Epithelial cell of esophagus (primary cell): ENCODE measurements around the gene CACNB4.
"Not testable (repeated sequence)": the region's sequence is repeated elsewhere in the genome, so short reads cannot be mapped to it uniquely, and the experiment has no call there.

ENCODE experiments used
- DNase-seq: peaks from one replicate; pipeline ENCODE4 v3.0.0; 2010; ENCODE audit warnings: low read depth
- H3K4me3 ChIP-seq: 2 replicates; pipeline ENCODE4 v1.5.1; 2011; ENCODE audit warnings: mild to moderate bottlenecking, low read length, control low read depth
- TF ChIP-seq, protein P1 (sequence below): IDR thresholded peaks from 2 replicates; pipeline ENCODE4 v1.5.1; 2011; ENCODE audit warnings: low read depth, mild to moderate bottlenecking, low read length, control low read depth, inconsistent platforms; ENCODE audit not compliant: insufficient read depth; ENCODE audit errors: missing control alignments

The CACNB4 gene

DNA sequence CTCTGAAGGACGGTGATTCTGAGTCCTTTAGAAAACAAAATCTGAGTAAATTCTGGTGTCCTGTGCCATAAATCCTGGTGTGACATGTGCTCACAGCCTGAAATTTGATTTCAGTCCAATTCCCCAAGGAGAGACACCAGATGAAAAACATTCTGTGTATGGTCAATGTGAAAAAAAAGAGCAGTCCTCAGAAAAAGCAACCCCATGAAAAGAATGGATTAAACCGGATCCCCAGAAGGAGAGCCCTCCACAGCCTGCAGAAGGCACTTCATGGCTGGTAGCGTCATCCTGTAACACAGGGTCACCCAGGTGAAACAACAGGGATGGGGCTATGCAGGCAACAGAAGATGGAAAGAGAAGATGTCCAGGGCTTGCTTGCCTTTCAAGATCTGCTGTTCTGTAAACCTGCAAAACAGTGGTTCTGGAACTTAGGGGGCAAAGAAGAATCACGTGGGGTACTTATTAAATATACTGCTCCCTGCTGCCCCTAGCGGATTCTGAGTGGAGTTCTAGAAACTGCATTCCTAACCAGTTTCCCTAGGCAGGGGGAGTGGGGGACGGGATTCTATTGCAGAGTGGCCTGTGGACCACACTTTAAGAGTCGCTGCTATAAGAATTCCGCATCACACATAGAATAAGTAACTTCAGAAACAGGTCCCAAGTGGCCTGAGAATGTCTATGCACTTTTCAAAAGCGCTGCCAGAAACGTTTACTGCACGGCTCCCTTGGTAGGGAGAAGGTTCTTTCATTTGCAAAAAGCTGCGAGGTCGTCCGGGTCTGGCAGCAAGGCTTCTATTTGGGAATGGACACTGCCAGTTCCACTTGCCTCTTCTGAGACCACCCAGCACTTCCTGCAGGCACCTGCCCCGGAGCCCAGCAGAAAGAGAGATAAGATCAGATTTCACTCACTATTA, 151.7 kb downstream of the CACNB4 start:
- TF ChIP-seq, protein P1, sequence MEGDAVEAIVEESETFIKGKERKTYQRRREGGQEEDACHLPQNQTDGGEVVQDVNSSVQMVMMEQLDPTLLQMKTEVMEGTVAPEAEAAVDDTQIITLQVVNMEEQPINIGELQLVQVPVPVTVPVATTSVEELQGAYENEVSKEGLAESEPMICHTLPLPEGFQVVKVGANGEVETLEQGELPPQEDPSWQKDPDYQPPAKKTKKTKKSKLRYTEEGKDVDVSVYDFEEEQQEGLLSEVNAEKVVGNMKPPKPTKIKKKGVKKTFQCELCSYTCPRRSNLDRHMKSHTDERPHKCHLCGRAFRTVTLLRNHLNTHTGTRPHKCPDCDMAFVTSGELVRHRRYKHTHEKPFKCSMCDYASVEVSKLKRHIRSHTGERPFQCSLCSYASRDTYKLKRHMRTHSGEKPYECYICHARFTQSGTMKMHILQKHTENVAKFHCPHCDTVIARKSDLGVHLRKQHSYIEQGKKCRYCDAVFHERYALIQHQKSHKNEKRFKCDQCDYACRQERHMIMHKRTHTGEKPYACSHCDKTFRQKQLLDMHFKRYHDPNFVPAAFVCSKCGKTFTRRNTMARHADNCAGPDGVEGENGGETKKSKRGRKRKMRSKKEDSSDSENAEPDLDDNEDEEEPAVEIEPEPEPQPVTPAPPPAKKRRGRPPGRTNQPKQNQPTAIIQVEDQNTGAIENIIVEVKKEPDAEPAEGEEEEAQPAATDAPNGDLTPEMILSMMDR, result peak; percentile 58
- peak; percentile 34 for DNase-seq
- no peak overlapping the region for H3K4me3 ChIP-seq

DNA sequence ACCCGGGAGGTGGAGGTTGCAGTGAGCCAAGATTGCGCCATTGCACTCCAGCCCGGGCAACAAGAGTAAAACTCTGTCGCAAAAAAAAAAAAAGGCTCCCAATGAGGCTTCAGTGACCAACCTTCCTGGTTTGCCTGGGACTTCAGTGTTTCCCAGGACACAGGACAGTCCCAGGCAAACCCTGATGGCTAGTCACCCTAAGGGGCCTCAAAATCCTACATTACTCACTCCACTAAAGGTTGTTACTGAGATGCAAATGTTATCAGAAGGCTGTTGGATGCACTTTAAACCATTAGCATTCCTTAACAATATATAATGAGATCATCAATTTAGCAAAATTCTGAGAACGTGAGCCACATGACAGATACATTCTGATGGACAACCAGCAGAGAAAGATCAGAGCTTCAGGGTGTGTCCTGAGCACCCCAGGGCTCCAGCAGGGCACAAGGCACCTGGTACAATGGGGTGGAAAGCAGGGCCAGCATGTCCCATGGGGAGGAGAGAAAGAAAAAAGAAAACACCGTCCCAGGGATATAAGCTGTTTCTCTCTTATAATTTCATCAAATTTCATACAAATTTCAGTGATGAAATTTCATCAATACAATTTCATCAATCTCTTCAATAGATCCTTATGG, 152.5 kb downstream of the CACNB4 start:
- TF ChIP-seq, protein P1, result no peak
- H3K4me3 ChIP-seq, result no peak overlapping the region
- peak; percentile 16 for DNase-seq

DNA sequence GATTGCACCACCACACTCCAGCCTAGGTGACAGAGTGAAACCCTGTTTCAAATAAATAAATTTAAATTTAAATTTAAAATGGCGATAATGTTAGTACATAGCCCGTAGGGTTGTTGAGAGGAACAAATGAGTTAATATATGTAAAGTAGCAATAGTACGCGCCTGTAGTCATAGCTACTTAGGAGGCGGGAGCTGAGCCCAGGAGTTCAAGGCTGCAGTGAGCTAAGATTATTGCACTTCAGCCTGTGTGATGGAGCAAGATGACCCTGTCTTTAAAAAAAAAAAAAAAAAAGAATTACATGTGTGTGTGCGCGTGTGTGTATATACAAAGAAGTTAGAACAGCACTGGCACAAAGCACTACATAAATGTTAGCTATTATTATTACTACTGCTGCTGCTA, 153.2 kb downstream of the CACNB4 start:
- no peak for DNase-seq
- TF ChIP-seq, protein P1, result no peak
- no peak overlapping the region for H3K4me3 ChIP-seq

DNA sequence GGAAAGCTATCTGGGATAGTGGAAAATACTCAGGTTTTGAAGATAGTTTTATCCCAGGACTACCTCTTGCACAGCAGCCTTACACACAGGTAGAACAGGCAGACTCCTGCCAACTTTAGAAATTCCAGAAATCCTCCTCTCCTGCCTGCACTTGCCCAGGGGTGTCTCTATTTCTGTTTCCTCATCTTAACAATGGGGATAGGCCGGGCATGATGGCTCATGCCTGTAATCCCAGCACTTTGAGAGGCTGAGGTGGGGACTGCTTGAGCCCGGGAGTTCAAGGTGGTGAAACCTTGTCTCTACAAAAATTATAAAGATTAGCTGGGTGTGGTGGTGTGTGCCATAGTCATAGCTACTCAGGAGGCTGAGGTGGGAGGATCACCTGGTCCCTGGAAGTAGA, 153.7 kb downstream of the CACNB4 start:
- DNase-seq, result peak; percentile 97
- TF ChIP-seq, protein P1, result no peak
- no peak overlapping the region for H3K4me3 ChIP-seq

DNA sequence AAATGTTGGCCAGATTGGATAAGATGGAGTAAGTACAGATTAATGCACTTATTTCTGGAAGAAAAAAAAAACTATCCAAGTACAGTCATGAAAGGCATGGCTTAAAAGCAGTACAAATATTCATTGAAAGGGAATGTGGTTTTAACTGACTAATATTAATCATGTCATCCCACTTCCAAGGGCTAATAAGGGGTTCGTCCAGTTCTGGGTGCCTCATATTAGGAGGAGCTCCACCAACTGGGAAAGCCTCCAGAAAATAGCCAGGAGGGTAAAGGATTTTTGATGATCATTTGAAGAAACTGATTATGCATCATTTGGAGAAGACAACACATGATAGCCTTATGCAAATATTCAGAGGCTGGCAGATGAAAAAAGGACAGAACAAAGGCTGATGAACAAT, 155.4 kb downstream of the CACNB4 start:
- H3K4me3 ChIP-seq, result no peak overlapping the region
- TF ChIP-seq, protein P1, result no peak
- DNase-seq, result peak; percentile 95

DNA sequence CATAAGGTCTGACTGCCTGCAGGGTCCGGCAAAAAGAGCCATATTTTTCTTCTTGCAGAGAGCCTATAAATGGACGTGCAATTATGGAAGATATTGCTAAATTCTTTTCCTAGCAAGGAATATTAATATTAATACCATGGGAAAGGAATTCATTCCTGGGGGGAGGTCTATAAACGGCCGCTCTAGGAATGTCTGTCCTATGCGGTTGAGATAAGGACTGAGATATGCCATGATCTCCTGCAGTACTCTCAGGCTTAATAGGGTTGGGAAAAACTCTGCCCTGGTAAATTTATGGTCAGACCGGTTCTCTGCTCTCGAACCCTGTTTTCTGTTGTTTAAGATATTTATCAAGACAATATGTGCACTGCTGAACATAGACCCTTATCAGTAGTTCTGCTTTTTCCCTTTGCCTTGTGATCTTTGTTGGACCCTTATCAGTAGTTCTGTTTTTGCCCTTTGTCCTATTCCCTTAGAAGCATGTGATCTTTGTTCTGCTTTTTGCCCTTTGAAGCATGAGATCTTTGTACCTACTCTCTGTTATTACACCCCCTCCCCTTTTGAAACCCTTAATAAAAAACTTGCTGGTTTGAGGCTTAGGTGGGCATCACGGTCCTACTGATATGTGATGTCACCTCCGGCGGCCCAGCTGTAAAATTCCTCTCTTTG, 156.2 kb downstream of the CACNB4 start:
- H3K4me3 ChIP-seq, DNase-seq: not testable (repeated sequence)

DNA sequence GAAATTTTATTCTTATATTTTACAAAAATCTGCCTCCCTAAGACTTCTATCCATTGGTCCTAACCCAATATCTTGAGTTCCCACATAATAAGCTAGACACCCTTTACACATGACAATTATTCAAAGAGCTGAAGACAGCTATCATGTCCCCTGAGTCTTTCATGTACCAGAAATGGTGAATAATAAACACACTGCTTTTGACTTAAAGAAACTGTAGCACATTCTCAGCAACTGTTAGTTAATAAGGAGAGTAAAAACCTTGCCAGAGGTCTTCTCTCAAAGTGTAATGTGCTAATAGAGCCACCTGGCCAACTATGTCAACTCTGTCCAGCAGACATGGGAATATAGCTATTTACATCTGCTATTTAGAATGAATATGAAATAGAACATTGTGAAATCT, 160.9 kb downstream of the CACNB4 start:
- H3K4me3 ChIP-seq, result no peak overlapping the region
- DNase-seq, result no peak
- TF ChIP-seq, protein P1, result no peak
